ENCODE measurements around the gene CST9L.

The CST9L gene

GRCh38 chr20:23607497-23608245 lies 39.4 kb upstream of the CST9L start:
- FAIRE-seq (no peak), DNase-seq (ENCODE audit: insufficient read length, low spot score) (no peak)
- TF ChIP-seq CTCF (IDR thresholded peaks at IDR 0.05; ENCODE audit: insufficient read depth, missing control alignments), result no peak

DNA sequence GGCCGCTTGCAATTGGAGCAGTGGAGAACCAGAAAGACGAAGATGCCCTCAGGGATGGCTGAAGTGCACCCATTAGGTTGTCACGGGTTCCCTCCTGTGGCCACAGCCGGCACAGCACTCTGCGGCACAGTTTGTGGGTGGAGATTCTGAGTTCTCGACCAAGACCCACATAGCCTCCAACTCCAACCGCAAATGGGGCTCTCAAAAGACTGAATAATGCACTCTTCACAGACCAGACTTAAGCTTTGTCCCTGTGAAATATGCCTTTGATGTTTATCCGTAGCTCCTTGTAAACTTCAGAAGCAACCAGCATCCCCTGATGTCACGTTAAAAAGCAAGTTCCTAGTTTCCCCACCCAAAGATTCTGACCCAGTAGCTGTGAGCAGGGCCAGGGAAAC lies 38.4 kb upstream of the CST9L start:
- TF ChIP-seq CTCF (IDR thresholded peaks at IDR 0.05; ENCODE audit: insufficient read depth, missing control alignments), result peak; percentile 75
- DNase-seq (ENCODE audit: insufficient read length, low spot score), result peak; percentile 57
- no peak for FAIRE-seq

DNA sequence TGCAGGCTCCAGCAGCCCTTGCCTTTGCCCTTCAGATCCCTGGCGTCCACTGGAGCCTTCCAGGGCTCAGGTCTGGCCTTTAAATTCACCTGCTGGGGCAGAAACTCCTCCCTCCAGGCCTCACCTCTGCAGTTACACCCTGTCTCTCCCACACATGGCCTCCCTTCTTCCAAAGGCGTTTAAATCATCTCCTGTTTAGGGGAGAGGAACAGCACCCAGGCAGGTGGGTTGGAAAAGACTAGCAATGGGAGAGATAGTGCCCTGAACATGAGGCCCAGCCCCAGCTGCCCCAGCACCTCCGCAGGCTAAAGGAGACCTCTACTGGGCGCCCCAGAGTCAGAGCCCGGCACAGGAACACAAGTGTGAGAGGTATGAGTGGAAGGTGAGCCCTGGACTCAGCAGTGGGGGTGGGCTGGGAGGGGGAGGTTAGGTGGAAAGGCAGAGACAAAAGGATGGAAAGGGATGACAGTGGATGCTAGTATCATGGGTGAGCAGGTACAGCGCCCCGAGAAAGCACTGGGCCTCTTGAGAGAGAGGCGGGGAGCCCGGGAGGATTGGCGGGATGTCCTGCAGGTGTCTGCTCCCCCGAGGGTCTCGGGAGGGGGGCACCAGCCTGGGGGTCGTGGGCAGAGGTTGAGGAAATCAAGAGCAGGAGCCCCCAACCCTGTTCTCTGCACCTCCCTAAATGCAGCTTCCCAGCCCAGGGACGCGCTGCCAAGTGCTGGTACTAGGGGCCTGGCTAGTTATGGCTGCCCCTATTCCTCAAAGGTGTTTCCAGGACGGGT lies 37.8 kb upstream of the CST9L start, which contains the start of gene CST9:
TSS of gene CST9 (minus strand) at position 51 of the 785 bp plus-strand sequence. CDS start 53 bp downstream, outside the sequence.
- no peak for TF ChIP-seq CTCF (IDR thresholded peaks at IDR 0.05; ENCODE audit: insufficient read depth, missing control alignments)
- DNase-seq (ENCODE audit: insufficient read length, low spot score) (no peak), FAIRE-seq (no peak)

DNA sequence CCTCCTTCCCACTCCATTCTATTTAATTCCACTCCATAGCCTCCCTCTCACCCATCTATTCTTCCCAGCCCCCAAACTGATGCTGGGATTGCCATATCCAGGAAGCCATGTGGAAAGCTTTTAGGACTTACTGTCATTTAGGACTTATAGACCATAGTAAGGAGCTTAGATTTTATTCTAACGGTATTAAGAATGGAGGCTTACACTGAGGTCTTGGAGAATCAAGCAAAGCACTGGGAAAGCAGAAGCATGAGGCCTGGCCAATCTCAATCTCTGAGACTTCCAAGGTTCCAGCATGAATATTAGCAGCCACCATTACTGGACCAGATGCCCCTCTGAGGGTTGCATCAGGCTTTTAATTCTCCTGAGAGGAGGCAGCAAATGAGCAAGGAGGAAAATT lies 36.0 kb upstream of the CST9L start:
- DNase-seq (ENCODE audit: insufficient read length, low spot score) (no peak), FAIRE-seq (no peak)
- no peak for TF ChIP-seq CTCF (IDR thresholded peaks at IDR 0.05; ENCODE audit: insufficient read depth, missing control alignments)

- FAIRE-seq, result no peak
- DNase-seq (ENCODE audit: insufficient read length, low spot score), result no peak
- TF ChIP-seq CTCF (IDR thresholded peaks at IDR 0.05; ENCODE audit: insufficient read depth, missing control alignments), result no peak
Measured at GRCh38 chr20:23603321-23603720, 35.0 kb upstream of the CST9L start.

DNA sequence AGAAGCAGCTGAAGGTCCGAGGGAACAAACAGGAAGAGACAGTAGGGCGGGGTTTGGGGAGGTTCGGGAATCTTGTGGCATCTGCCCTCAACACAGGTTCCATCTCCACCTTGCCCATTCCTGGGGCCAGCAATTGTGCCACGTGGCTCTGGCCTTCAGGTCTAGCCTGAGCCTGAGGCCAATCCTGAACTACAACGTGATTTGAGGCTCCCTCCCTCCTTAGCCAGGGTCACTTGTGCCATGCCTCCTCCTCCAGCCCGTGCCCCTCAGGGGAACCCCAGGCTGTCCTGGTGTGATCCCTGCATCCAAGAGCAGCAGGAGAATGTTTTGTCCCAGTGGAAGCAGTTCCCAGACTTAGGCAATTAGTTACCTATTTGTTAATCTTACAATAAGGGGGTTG lies 34.4 kb upstream of the CST9L start:
- TF ChIP-seq CTCF (IDR thresholded peaks at IDR 0.05; ENCODE audit: insufficient read depth, missing control alignments), result no peak
- DNase-seq (ENCODE audit: insufficient read length, low spot score), result no peak
- no peak for FAIRE-seq

DNA sequence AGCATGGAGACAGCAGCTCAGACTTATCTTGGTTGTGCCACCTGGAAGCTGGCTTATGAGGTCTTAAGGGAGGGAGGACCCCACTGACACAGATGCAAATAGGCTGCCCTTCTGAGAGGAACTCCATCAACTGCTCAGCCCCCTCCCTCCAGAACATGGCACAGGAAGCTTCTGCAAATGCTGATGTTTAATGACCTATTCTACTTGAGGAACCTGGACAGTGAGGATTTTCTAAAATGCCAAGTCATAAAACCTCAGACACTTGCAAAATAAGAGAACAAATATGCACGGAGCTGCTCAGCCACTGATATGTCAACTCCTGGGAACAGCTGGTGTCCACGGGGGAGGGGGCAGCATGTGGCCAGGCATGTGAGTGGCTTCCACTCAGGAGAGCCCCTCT lies 34.0 kb upstream of the CST9L start:
- TF ChIP-seq CTCF (IDR thresholded peaks at IDR 0.05; ENCODE audit: insufficient read depth, missing control alignments), result no peak
- FAIRE-seq (no peak), DNase-seq (ENCODE audit: insufficient read length, low spot score) (no peak)

Data from D721Med (cell line).